Measurements from ENCODE around the gene NAT10.
"Not testable (repeated sequence)": the region's sequence is repeated elsewhere in the genome, so short reads cannot be mapped to it uniquely, and the experiment has no call there.

- TF ChIP-seq CTCF, POLR2A (IDR thresholded peaks at IDR 0.05): not testable (repeated sequence)
These were observed 75.4 kb downstream of the NAT10 start for GRCh38 chr11:34180814-34181165.
